ENCODE results near the gene ACAA1.

Gene ACAA1

DNA sequence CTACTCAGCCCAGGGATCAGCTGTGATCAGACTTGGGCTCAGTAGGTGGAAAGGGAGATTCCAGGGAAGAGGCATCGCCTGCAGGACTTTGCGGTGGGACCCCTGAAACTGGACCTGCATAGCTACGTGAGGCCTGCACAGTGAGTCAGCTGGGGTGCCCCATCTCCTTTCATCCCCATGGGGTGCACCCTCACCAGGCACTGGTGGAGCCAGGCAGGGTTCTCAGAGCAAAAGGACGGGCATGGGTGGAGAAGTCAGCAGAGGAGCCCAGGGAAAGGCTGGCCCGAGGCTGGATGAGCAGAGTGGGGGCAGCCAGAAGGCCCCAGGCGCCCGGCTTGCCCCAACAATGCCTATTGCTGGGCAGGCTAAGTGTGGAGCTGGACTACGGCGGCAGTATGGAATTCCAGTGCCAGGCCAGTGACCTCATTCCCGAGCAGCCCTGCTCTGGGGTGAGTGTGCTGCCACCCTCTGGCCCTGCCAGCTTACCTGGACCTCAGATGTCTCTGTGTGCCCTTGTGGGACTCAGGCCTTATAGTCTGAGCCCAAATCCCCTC lies 19.7 kb downstream of the ACAA1 start:
- no peak for DNase-seq (ENCODE audit: extremely low read depth, low read depth)
- TF ChIP-seq, protein P1, sequence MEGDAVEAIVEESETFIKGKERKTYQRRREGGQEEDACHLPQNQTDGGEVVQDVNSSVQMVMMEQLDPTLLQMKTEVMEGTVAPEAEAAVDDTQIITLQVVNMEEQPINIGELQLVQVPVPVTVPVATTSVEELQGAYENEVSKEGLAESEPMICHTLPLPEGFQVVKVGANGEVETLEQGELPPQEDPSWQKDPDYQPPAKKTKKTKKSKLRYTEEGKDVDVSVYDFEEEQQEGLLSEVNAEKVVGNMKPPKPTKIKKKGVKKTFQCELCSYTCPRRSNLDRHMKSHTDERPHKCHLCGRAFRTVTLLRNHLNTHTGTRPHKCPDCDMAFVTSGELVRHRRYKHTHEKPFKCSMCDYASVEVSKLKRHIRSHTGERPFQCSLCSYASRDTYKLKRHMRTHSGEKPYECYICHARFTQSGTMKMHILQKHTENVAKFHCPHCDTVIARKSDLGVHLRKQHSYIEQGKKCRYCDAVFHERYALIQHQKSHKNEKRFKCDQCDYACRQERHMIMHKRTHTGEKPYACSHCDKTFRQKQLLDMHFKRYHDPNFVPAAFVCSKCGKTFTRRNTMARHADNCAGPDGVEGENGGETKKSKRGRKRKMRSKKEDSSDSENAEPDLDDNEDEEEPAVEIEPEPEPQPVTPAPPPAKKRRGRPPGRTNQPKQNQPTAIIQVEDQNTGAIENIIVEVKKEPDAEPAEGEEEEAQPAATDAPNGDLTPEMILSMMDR (IDR thresholded peaks at IDR 0.05; ENCODE audit: low read depth, low read length) = no peak

- TF ChIP-seq, protein P1 (IDR thresholded peaks at IDR 0.05; ENCODE audit: low read depth, low read length) = no peak
- DNase-seq (ENCODE audit: extremely low read depth, low read depth) = no peak
Measured at GRCh38 chr3:38116471-38117162, 20.3 kb downstream of the ACAA1 start.

- DNase-seq (ENCODE audit: extremely low read depth, low read depth) = no peak
- TF ChIP-seq, protein P1 (IDR thresholded peaks at IDR 0.05; ENCODE audit: low read depth, low read length) = no peak
Measured at GRCh38 chr3:38115645-38116427, 21.1 kb downstream of the ACAA1 start.

DNA sequence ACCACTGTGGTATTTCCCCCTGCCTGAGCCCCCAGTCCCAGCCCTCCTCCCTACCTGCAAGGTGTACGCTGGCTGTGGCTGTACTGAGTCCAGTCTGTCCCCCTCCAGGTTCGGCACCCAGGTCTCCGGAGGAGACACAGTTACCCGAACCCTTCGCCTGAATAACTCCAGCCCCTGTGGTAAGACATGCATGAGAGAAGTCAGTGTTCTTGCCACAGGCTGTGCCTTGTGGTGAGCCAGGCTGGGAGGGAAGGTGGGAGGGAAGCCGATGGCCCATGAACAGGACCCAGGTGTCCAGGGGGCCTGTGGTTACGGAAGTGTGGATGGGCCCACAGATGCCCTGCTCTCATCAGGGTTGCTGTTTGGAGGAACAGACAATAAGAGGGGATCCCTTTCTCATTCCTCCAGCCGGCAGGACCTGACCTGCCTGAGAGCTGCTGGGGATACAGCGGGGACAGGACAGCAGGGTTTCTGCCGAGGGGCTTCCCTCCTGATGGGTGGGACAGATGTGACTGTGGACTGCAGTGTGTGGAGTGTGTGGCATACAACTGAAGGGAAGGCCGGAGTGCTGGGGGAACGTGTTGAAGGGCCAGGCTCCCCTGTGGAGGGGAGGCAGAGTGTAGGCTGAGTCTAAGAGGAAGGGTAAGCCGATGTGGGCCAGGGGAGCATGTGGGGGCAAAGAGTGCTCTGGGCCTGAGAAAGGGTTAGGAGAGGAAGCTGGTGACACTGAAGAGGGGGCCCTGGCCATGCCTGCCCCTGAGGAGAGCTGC lies 21.9 kb downstream of the ACAA1 start:
- DNase-seq (ENCODE audit: extremely low read depth, low read depth) = no peak
- TF ChIP-seq, protein P1 (IDR thresholded peaks at IDR 0.05; ENCODE audit: low read depth, low read length) = no peak

GRCh38 chr3:38114052-38114874 lies 22.7 kb downstream of the ACAA1 start:
- DNase-seq (ENCODE audit: extremely low read depth, low read depth) = no peak
- TF ChIP-seq, protein P1 (IDR thresholded peaks at IDR 0.05; ENCODE audit: low read depth, low read length) = no peak

DNA sequence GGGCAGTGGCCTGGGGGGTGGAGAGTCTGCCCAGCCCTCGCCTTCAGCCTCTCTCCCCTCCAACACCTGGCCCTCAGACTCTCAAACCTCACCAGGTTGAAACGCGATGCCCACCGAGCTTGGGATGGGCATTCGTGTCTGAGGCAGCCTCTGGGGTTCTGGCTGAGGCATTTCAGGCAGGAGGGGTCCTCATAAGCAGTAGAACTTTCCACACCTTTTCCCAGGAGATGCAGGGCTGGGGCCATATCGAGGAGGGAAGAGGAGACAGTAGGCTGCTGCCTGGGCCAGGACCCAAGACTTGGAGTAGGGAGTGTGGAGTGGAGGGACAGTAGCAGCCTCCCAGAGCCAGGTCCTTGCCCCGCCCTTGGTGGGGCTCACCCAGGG lies 24.6 kb downstream of the ACAA1 start:
- DNase-seq (ENCODE audit: extremely low read depth, low read depth) = no peak
- TF ChIP-seq, protein P1 (IDR thresholded peaks at IDR 0.05; ENCODE audit: low read depth, low read length) = no peak

Measured in AG09319 (cell line).